ENCODE measurements around the gene LRRC4. TPM values are rescaled to one million over a fixed set of nuclear protein-coding genes. Genes with fewer than 3 reads are reported as not detected.
A peak's percentile ranks its signal among the peaks of the same experiment; 100 is the strongest.

LRRC4 gene
- polyA plus RNA-seq, 1 donor from 2014 or later: not detected

GRCh38 chr7:128011131-128011661 is 20.0 kb downstream of the LRRC4 start:
- H3K4me1 Mint-ChIP-seq: peaks cover 6 to 19% (median 11%) of the 10 kb centered on the region in 3 donors

GRCh38 chr7:128010391-128011127 is 20.7 kb downstream of the LRRC4 start:
- Mint-ChIP-seq H3K9me3 (no peaks in the 10 kb centered on the region), H3K4me1 (peaks cover 10 to 19% (median 14%) of the 10 kb centered on the region in 3 donors), H3K27ac (no peak overlapping the region), H3K27me3 (no peaks in the 10 kb centered on the region), H3K36me3 (peaks cover 4% of the 10 kb centered on the region), H3K4me3 (no peak overlapping the region)

More at GRCh38 chr7:128011131-128011661, 20.0 kb downstream of the LRRC4 start:
- Mint-ChIP-seq H3K27me3 (no peaks in the 10 kb centered on the region), H3K27ac (no peak overlapping the region), H3K9me3 (no peaks in the 10 kb centered on the region), H3K4me3 (no peak overlapping the region), H3K36me3 (peaks cover 4% of the 10 kb centered on the region)

GRCh38 chr7:128008744-128009143 is 22.5 kb downstream of the LRRC4 start:
- Mint-ChIP-seq H3K9me3 (no peaks in the 10 kb centered on the region), H3K36me3 (peaks cover 4% of the 10 kb centered on the region), H3K27me3 (no peaks in the 10 kb centered on the region), H3K27ac (no peak overlapping the region), H3K4me3 (peak overlapping the region in 1 of 4 donors; percentile 6), H3K4me1 (peaks cover 28 to 37% (median 32%) of the 10 kb centered on the region in 3 donors)

GRCh38 chr7:128008141-128008540 is 23.1 kb downstream of the LRRC4 start:
- no peak overlapping the region for H3K27ac Mint-ChIP-seq
- no peaks in the 10 kb centered on the region for H3K9me3 Mint-ChIP-seq
- H3K4me3 Mint-ChIP-seq: no peak overlapping the region
- no peaks in the 10 kb centered on the region for H3K27me3 Mint-ChIP-seq
- peaks cover 33 to 43% (median 38%) of the 10 kb centered on the region in 3 donors for H3K4me1 Mint-ChIP-seq
- H3K36me3 Mint-ChIP-seq: peaks cover 4% of the 10 kb centered on the region

GRCh38 chr7:128007303-128007680 is 23.9 kb downstream of the LRRC4 start:
- Mint-ChIP-seq H3K4me1 (peaks cover 41 to 47% (median 44%) of the 10 kb centered on the region in 3 donors), H3K27me3 (no peaks in the 10 kb centered on the region), H3K9me3 (no peaks in the 10 kb centered on the region), H3K27ac (peak overlapping the region in 1 of 3 donors; percentile 79), H3K4me3 (no peak overlapping the region), H3K36me3 (peaks cover 4% of the 10 kb centered on the region)

GRCh38 chr7:128006550-128007302 is 24.5 kb downstream of the LRRC4 start:
- Mint-ChIP-seq H3K4me1 (peaks cover 43 to 47% (median 46%) of the 10 kb centered on the region in 3 donors), H3K9me3 (no peaks in the 10 kb centered on the region), H3K36me3 (peaks cover 4% of the 10 kb centered on the region), H3K4me3 (no peak overlapping the region), H3K27me3 (no peaks in the 10 kb centered on the region), H3K27ac (peak overlapping the region in 1 of 3 donors; percentile 79)

- Mint-ChIP-seq H3K4me3 (no peak overlapping the region), H3K27ac (no peak overlapping the region), H3K9me3 (no peaks in the 10 kb centered on the region), H3K27me3 (no peaks in the 10 kb centered on the region), H3K36me3 (peaks cover 4% of the 10 kb centered on the region), H3K4me1 (peaks cover 48 to 53% (median 50%) of the 10 kb centered on the region in 3 donors)
Measured at GRCh38 chr7:128005759-128006159, 25.5 kb downstream of the LRRC4 start.

- peaks cover 4% of the 10 kb centered on the region for H3K36me3 Mint-ChIP-seq
- H3K9me3 Mint-ChIP-seq: no peaks in the 10 kb centered on the region
- H3K27me3 Mint-ChIP-seq: no peaks in the 10 kb centered on the region
- peak overlapping the region; percentile 2 to 78 (median 46) for H3K4me3 Mint-ChIP-seq
- peak overlapping the region in 1 of 3 donors; percentile 8 for H3K27ac Mint-ChIP-seq
- H3K4me1 Mint-ChIP-seq: peaks cover 46 to 54% (median 51%) of the 10 kb centered on the region in 3 donors
Measured at GRCh38 chr7:128005117-128005516, 26.1 kb downstream of the LRRC4 start.

- Mint-ChIP-seq H3K9me3 (no peaks in the 10 kb centered on the region), H3K27me3 (no peaks in the 10 kb centered on the region), H3K4me3 (peak overlapping the region in 2 of 4 donors; percentile 78 to 81), H3K36me3 (peaks cover 3% of the 10 kb centered on the region), H3K4me1 (peaks cover 45 to 56% (median 52%) of the 10 kb centered on the region in 3 donors), H3K27ac (peak overlapping the region in 1 of 3 donors; percentile 8)
Measured at GRCh38 chr7:128004623-128005022, 26.6 kb downstream of the LRRC4 start.

- Mint-ChIP-seq H3K27me3 (no peaks in the 10 kb centered on the region), H3K27ac (peak overlapping the region in 1 of 3 donors; percentile 46), H3K4me3 (peak overlapping the region in 3 of 4 donors; percentile 21 to 86 (median 79)), H3K9me3 (no peaks in the 10 kb centered on the region), H3K36me3 (peaks cover 2% of the 10 kb centered on the region), H3K4me1 (peaks cover 51 to 63% (median 60%) of the 10 kb centered on the region in 3 donors)
Measured at GRCh38 chr7:128003787-128004186, 27.4 kb downstream of the LRRC4 start.

- H3K9me3 Mint-ChIP-seq: no peaks in the 10 kb centered on the region
- H3K4me3 Mint-ChIP-seq: peak overlapping the region in 3 of 4 donors; percentile 13 to 86 (median 79)
- H3K27ac Mint-ChIP-seq: peak overlapping the region; percentile 21 to 48 (median 39)
- H3K27me3 Mint-ChIP-seq: no peaks in the 10 kb centered on the region
- H3K4me1 Mint-ChIP-seq: peaks cover 52 to 64% (median 62%) of the 10 kb centered on the region in 3 donors
- H3K36me3 Mint-ChIP-seq: peaks cover 2% of the 10 kb centered on the region
Measured at GRCh38 chr7:128003167-128003566, 28.1 kb downstream of the LRRC4 start.

GRCh38 chr7:128000854-128001265 is 30.4 kb downstream of the LRRC4 start:
- Mint-ChIP-seq H3K9me3 (no peaks in the 10 kb centered on the region), H3K27me3 (no peaks in the 10 kb centered on the region), H3K27ac (peak overlapping the region in 1 of 3 donors; percentile 28), H3K4me1 (peaks cover 52 to 62% (median 57%) of the 10 kb centered on the region in 3 donors), H3K4me3 (peak overlapping the region in 1 of 4 donors; percentile 43), H3K36me3 (peaks cover 4% of the 10 kb centered on the region)

GRCh38 chr7:128000048-128000447 is 31.2 kb downstream of the LRRC4 start:
- Mint-ChIP-seq H3K27me3 (no peaks in the 10 kb centered on the region), H3K4me3 (no peak overlapping the region), H3K36me3 (peaks cover 4% of the 10 kb centered on the region), H3K9me3 (no peaks in the 10 kb centered on the region), H3K4me1 (peaks cover 47 to 57% (median 50%) of the 10 kb centered on the region in 3 donors), H3K27ac (peak overlapping the region in 1 of 3 donors; percentile 11)

GRCh38 chr7:127998671-127999070 is 32.6 kb downstream of the LRRC4 start:
- peak overlapping the region in 1 of 3 donors; percentile 14 for H3K27ac Mint-ChIP-seq
- H3K9me3 Mint-ChIP-seq: no peaks in the 10 kb centered on the region
- H3K4me3 Mint-ChIP-seq: no peak overlapping the region
- H3K36me3 Mint-ChIP-seq: peaks cover 4% of the 10 kb centered on the region
- peaks cover 33 to 43% (median 36%) of the 10 kb centered on the region in 3 donors for H3K4me1 Mint-ChIP-seq
- H3K27me3 Mint-ChIP-seq: no peaks in the 10 kb centered on the region

All from IgD-negative memory B cell (primary cell).